Transverse colon (tissue), 4 donors: ENCODE results near the gene DDB1.

ENCODE experiments used
- EP300 ChIP-seq: sonication (generic); formaldehyde crosslinking; IDR thresholded peaks from one replicate; pipeline ENCODE4 v1.6.1; 2017; ENCODE audit warnings: antibody characterized with exemption, low read depth
- POLR2A ChIP-seq: fragments of 450-650 bp; IDR thresholded peaks from one replicate; pipeline ENCODE4 v1.6.1; 2016; ENCODE audit warnings: antibody characterized with exemption, mild to moderate bottlenecking, moderate library complexity
- POLR2AphosphoS5 ChIP-seq, 3 donors: sonication (generic); formaldehyde crosslinking; IDR thresholded peaks; one replicate each; pipeline ENCODE4 v1.6.1; 2016; ENCODE audit warnings: antibody characterized with exemption in 3 of 3
- TF ChIP-seq, protein P1 (sequence below), 5 experiments: fragments of 200-600 bp in 3 of 5; fragments of 450-650 bp in 2 of 5; sonication (generic) in 3 of 5; IDR thresholded peaks; 1 replicate in 2 of 5; 2 replicates in 3 of 5; pipeline ENCODE4 v1.5.1; 2016 to 2017; ENCODE audit warnings: antibody characterized with exemption in 5 of 5, inconsistent platforms in 3 of 5, mild to moderate bottlenecking in 2 of 5, moderate library complexity in 1 of 5

DNA sequence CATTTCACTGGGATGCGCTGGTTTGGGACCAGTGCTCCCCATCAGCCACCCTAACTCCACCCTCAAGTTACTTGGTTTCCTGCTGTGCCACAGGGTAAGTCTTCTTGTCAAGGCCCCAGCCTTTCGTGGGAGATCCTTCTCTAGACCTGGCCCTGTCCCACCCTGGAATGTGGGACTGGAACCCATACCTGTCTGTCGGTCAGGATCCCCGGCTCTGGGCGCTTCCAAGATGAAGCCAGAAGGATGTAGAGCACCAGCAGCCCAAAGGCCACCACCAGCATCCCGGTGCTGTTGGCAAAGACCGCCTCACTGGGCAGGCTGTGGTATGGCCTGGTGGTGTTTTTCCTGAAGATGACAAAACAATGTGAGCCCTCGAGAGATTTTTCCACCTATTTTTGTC lies 17.9 kb upstream of the DDB1 start:
- TF ChIP-seq, protein P1, sequence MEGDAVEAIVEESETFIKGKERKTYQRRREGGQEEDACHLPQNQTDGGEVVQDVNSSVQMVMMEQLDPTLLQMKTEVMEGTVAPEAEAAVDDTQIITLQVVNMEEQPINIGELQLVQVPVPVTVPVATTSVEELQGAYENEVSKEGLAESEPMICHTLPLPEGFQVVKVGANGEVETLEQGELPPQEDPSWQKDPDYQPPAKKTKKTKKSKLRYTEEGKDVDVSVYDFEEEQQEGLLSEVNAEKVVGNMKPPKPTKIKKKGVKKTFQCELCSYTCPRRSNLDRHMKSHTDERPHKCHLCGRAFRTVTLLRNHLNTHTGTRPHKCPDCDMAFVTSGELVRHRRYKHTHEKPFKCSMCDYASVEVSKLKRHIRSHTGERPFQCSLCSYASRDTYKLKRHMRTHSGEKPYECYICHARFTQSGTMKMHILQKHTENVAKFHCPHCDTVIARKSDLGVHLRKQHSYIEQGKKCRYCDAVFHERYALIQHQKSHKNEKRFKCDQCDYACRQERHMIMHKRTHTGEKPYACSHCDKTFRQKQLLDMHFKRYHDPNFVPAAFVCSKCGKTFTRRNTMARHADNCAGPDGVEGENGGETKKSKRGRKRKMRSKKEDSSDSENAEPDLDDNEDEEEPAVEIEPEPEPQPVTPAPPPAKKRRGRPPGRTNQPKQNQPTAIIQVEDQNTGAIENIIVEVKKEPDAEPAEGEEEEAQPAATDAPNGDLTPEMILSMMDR (IDR thresholded peaks at IDR 0.05): no peak
- TF ChIP-seq POLR2AphosphoS5 (IDR thresholded peaks at IDR 0.05) (no peak), EP300 (no peak), POLR2A (no peak)
